H1 (cell line): ENCODE data around the gene MDK. TPM values are rescaled to one million over a fixed set of nuclear protein-coding genes. Genes with fewer than 3 reads are reported as not detected.

Experiments
- CHD1 ChIP-seq: IDR thresholded peaks from 2 replicates; pipeline ENCODE4 v1.6.1; 2012; ENCODE audit warnings: low read depth, low read length, improper control_type of control experiment
- CHD7 ChIP-seq: fragments of 300-600 bp; sonication (generic); IDR thresholded peaks from 2 replicates; pipeline ENCODE4 v1.7.1; 2012; ENCODE audit warnings: low read length, moderate library complexity, mild to moderate bottlenecking, inconsistent platforms; ENCODE audit not compliant: insufficient replicate concordance
- CTBP2 ChIP-seq: IDR thresholded peaks from 2 replicates; pipeline ENCODE4 v1.7.0; 2011; ENCODE audit warnings: borderline replicate concordance, mild to moderate bottlenecking, moderate library complexity, mixed read lengths, low read length; ENCODE audit not compliant: insufficient read depth, insufficient read length
- GABPA ChIP-seq: IDR thresholded peaks from 2 replicates; pipeline ENCODE4 v1.6.1; 2011; ENCODE audit warnings: mild to moderate bottlenecking, low read length, moderate library complexity, borderline replicate concordance; ENCODE audit not compliant: insufficient read depth
- GTF2F1 ChIP-seq: IDR thresholded peaks from 2 replicates; pipeline ENCODE4 v1.6.1; 2012; ENCODE audit warnings: low read depth, low read length, improper control_type of control experiment, borderline replicate concordance
- HDAC6 ChIP-seq: IDR thresholded peaks from one replicate; pipeline ENCODE4 v1.7.1; 2012; ENCODE audit warnings: low read depth, mild to moderate bottlenecking, inconsistent platforms, low read length, moderate library complexity
- KDM5A ChIP-seq: fragments of 200-600 bp; IDR thresholded peaks from 2 replicates; pipeline ENCODE4 v1.7.1; 2012; ENCODE audit warnings: mild to moderate bottlenecking, low read length, inconsistent platforms, mixed read lengths
- PHF8 ChIP-seq: fragments of 200-600 bp; sonication (generic); conservative IDR thresholded peaks from 2 replicates; pipeline ENCODE4 v1.7.1; 2012; ENCODE audit warnings: low read depth, mild to moderate bottlenecking, inconsistent platforms, low read length, moderate library complexity
- RBBP5 ChIP-seq: IDR thresholded peaks from 2 replicates; pipeline ENCODE4 v1.7.1; 2012; ENCODE audit warnings: low read depth, mild to moderate bottlenecking, inconsistent platforms, low read length, moderate library complexity, borderline replicate concordance
- SAP30 ChIP-seq: fragments of 300-600 bp; sonication (generic); IDR thresholded peaks from 2 replicates; pipeline ENCODE4 v1.7.1; 2012; ENCODE audit warnings: low read length, moderate library complexity, mild to moderate bottlenecking, inconsistent platforms; ENCODE audit not compliant: insufficient read depth, insufficient replicate concordance
- SIX5 ChIP-seq: IDR thresholded peaks from 2 replicates; pipeline ENCODE4 v1.6.1; 2011; ENCODE audit warnings: mild to moderate bottlenecking, low read depth, low read length
- SP1 ChIP-seq: IDR thresholded peaks from 2 replicates; pipeline ENCODE4 v1.6.1; 2011; ENCODE audit warnings: low read depth, low read length
- polyA plus RNA-seq, 7 experiments: library from polyadenylated mRNA; depleted of rRNA in 3 of 7; stranded (reverse) in 5 of 7; unstranded in 2 of 7; fragments of >200 nt in 5 of 7; fragments of 200-250 nt in 2 of 7; gene quantifications; 1 replicate in 5 of 7; 2 replicates in 1 of 7; 4 replicates in 1 of 7; pipeline versions ENCODE4 v1.2.1 to v1.2.3, GENCODE V29; 2011 to 2013; ENCODE audit warnings: missing spikeins in 2 of 7, mixed read lengths in 2 of 7
- total RNA-seq: library from RNA; stranded (reverse); fragmentation: NEBNext Ultra II Directional; extraction: Animal tissue kit (Norgen Biotek cat#: 25700); gene quantifications from 2 replicates; pipeline ENCODE4 v1.2.1, GENCODE V29; 2021

Gene MDK
- total and polyA plus RNA-seq, 2 of the 8 experiments (the other 6 are each of a cell fraction or from before 2014, with no cell fraction given), result 309 to 606 TPM

- TF ChIP-seq CHD7 (no peak), HDAC6 (no peak), GTF2F1 (no peak), SAP30 (no peak), CHD1 (no peak), CTBP2 (no peak), RBBP5 (no peak), KDM5A (no peak), GABPA (no peak), SP1 (no peak), SIX5 (no peak), PHF8 (no peak)
These were observed 30.3 kb upstream of the MDK start (continued) for GRCh38 chr11:46351148-46351547.
